ACHN (cell line): ENCODE results near the gene IL3RA.
"Not testable (repeated sequence)": the region's sequence is repeated elsewhere in the genome, so short reads cannot be mapped to it uniquely, and the experiment has no call there.

ENCODE experiments used
- DNase-seq: peaks from one replicate; pipeline ENCODE4 v3.0.0-alpha.2; 2015
- in situ Hi-C: cut with HindIII; loops from 2 replicates; pipeline ENCODE4 v1.10.0; 2017; ENCODE audit warnings: low sequenced_read_pairs, low pct_ligation_motif_present, low pct_unique_long_range_greater_than_20kb

IL3RA gene

GRCh38 chrX:1336331-1336943 is at the start of gene IL3RA:
IL3RA (plus strand) TSS chrX:1336785; CDS start chrX:1341766, 4,981 bp downstream.
- in situ Hi-C loops, result no loop called here
- no peak for DNase-seq

- DNase-seq, result no peak
- in situ Hi-C loops, result no loop called here
Measured at GRCh38 chrX:1289535-1289934, 47.0 kb upstream of the IL3RA start.

DNA sequence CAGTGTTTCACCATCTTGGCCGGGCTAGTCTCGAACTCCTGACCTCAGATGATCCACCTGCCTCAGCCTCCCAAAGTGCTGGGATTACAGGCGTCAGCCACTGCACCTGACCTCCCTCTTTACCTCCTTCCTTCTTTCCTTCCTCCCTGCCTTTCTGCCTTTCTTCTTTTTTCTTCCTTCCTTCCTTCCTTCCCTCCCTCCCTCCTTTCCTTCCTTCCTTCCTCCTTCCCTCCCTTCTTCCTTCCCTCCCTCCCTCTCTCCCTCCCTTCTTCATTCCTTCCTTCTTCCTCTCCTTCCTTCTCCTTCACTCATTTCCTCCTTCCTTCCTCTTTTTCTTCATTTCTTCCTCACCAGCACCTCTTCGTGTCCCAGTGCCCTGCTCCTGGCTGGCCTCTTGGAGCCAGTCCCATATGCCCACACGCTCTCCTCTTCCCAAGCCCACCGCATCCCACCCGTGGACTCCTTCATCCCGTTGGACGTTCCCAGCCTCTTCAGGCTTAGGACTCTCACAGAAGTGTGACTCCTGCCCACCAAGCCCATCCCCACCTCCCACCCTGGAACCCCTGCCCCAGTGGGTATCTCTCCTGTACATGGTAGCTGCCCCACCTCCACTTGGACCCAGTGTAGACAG is 45.4 kb upstream of the IL3RA start:
- in situ Hi-C loops, result no loop called here
- no peak for DNase-seq

GRCh38 chrX:1292575-1293290 is 43.9 kb upstream of the IL3RA start:
- in situ Hi-C loops, result no loop called here
- DNase-seq, result no peak

DNA sequence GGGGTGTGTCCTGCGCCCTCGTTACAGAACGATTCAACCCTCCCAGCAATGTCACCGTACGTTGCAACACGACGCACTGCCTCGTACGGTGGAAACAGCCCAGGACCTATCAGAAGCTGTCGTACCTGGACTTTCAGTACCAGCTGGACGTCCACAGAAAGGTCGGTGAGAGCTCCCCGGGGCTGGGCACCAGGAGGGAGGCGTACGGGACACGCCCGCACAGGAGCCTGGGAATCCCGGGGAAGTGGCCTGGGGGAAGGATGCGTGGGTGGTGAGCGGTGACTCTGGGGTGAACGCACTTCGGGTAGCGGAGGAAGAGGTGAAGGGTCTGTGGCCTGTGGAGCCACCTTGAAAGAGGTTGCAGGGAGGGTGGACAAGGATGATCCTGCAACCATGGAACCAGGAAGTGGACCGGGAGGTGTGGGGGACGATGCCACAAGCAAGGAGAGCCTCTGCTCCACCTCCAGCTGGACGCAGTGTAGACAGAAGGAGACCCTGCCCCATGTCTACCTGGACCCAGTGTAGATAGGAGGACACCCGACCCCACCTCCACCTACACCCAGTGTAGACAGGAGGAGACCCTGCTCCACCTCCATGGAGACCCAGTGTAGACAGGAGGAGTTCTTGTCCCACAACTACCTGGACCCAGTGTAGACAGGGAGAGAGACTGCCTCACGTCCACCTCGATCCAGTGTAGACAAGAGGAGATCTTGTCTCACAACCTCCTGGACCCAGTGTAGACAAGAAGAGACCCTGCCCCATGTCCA is 42.1 kb upstream of the IL3RA start:
- DNase-seq, result no peak
- in situ Hi-C loops, result no loop called here

DNA sequence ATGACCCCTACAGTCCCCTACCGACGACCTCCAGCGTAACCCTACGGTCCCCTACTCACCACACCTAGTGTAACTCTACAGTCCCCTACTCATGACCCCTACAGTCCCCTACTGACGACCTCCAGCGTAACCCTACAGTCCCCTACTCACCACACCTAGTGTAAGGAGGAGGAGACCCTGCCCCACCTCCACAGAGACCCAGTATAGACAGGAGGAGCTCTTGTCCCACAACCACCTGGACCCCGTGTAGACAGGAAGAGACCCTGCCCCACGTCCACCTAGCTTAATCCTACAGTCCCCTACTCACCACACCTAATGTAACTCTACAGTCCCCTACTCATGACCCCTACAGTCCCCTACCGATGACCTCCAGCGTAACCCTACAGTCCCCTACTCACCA is 41.0 kb upstream of the IL3RA start:
- in situ Hi-C loops, result no loop called here

DNA sequence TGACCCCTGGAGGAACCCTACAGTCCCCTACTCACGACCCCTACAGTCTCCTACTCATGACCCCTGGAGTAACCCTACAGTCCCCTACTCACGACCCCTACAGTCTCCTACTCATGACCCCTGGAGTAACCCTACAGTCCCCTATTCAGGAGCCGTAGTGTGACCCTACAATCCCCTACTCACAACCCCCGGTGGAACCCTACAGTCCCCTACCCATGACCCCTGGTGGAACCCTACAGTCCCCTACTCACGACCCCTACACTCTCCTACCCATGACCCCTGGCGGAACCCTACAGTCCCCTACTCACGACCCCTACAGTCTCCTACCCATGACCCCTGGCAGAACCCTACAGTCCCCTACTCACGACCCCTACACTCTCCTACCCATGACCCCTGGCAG is 39.0 kb upstream of the IL3RA start:
- in situ Hi-C loops, DNase-seq: not testable (repeated sequence)

More for the DNA sequence above, 41.0 kb upstream of the IL3RA start:
- no peak for DNase-seq

- in situ Hi-C loops, result no loop called here
- no peak for DNase-seq
Measured at GRCh38 chrX:1300449-1300848, 36.1 kb upstream of the IL3RA start.

DNA sequence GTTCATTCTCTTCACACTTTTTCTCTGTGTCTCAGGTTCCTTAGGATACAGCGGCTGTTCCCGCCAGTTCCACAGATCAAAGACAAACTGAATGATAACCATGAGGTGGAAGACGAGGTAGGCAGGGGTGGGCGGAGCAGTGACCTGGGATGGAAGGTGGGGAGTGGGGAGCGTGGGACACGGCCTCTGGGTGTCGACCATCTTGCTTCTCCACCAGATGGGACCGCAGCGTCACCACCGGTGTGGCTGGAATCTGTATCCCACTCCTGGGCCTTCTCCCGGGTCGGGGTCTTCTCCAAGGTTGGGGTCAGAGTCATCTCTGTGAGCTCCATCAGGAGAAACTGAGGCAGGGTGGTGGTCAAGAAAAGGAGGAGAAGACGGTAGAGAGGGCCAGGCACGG is 31.2 kb upstream of the IL3RA start:
- in situ Hi-C loops, result no loop called here
- DNase-seq, result no peak

GRCh38 chrX:1306909-1307625 is 29.5 kb upstream of the IL3RA start:
- DNase-seq, result no peak
- in situ Hi-C loops, result no loop called here

DNA sequence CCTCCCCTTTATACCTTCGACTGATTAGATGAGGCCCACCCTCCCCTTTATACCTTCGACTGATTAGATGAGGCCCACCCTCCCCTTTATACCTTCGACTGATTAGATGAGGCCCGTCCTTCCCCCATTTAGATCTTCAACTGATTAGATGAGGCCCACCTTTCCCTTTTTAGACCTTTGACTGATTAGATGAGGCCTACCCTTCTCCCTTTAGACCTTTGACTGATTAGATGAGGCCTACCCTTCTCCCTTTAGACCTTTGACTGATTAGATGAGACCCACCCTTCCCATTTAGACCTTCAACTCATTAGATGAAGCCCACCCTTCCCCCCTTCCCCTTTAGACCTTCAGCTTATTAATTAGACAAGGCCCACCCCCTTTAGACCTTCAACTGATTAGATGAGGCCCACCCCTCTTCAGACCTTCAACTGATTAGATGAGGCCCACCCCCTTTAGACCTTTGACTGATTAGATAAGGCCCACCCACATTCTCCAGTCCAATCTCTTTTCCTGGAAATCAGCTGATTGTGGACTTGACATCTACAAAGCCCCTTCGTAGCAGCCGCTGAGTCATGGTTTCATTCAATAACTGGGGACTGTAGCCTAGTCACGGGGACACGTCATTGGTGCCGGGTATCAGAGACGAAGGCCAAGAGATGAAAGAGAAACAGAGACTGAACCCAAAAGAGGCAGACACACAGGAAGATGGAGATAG is 28.8 kb upstream of the IL3RA start:
- in situ Hi-C loops, result no loop called here
- DNase-seq, result no peak

GRCh38 chrX:1308476-1308875 is 28.1 kb upstream of the IL3RA start:
- no peak for DNase-seq
- in situ Hi-C loops, result no loop called here

DNA sequence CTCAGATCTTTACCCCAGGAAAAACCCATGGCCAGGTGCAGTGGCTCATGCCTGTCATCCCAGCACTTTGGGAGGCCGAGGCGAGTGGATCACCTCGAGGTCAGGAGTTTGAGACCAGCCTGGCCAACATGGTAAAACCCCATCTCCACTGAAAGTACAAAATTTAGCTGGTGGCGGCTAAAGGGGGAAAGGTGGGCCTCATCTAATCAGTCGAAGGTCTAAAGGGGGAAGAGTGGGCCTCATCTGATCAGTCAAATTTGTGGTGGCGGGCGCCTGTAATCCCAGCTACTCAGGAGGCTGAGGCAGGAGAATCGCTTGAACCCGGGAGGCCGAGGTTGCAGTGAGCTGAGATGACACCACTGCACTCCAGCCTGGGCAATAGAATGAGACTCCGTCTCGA is 27.7 kb upstream of the IL3RA start:
- DNase-seq, in situ Hi-C loops: not testable (repeated sequence)

DNA sequence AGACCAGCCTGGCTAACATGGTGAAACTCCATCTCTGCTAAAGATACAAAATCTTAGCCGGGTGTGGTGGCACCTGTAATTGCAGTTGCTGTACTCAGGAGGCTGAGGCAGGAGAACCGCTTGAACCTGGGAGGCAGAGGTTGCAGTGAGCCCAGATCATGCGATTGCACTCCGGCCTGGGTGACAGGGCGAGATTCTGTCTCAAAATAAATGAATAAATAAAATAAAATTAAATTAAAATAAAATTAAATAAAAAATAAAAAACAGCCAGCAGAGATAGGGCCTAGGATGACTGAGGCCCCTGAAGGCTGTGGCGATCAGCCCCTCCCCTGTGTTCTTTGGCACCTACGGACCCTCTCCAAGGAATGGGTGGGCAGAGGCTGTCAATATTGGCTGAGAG is 22.8 kb upstream of the IL3RA start:
- in situ Hi-C loops, result no loop called here
- no peak for DNase-seq

GRCh38 chrX:1316527-1316926 is 20.1 kb upstream of the IL3RA start:
- in situ Hi-C loops, result no loop called here

DNA sequence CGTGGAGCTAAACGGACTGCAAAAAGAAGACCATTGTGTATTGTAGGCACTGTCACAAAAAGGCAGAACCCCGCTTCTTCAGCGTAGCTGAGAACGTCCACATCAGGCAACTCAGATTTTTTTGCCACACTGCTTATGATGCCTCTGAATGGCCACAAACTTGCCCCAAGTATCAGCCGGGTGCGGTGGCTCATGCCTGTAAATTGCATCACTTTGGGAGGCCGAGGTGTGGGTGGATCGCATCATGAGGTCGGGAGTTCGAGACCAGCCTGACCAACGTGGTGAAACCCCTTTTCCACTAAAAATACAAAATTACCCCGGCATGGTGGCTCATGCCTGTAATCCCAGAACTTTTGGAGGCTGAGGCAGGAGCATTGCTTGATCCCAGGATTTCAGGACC is 14.9 kb upstream of the IL3RA start:
- in situ Hi-C loops, result no loop called here
- DNase-seq, result no peak

More at GRCh38 chrX:1316527-1316926, 20.1 kb upstream of the IL3RA start:
- no peak for DNase-seq

DNA sequence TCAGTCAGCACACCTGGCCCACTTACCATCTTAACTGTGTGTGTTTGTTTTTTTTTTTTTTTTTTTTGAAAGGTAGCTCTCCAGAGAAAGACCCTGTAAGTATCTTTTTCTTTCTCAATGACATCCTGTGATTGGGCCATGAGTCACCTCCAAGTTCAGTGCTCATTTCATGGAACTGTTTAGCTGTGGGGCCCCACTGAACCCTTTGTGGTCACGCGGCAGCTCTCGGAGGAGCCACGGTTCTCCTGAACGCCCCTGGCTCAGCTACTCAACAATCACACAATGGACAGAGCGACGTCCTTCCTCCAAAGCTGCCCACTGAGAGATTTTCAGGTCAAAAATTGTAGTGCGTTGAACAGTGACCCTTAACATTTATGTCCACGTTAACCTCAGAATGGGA is 14.2 kb upstream of the IL3RA start:
- in situ Hi-C loops, result no loop called here
- DNase-seq, result no peak

DNA sequence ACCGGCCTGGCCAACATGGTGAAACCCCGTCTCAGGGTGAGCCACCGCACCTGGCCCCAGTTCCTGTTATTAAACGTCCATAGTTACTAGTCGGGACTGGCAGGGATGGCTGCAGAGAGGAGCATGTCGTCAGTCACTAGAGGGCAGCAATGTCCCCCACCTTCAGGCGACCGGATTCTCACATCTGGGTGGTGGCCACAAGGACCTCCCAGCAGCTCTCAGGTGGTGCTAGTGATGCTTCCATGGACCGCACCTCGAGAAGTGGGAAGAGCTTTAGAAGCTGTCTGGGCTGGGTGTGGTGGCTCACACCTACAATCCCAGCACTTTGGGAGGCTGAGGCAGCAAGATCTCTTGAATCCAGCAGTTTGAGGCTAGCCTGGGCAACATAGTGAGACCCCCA is 13.3 kb upstream of the IL3RA start:
- in situ Hi-C loops, result no loop called here
- peak; percentile 20 for DNase-seq
